WTC11 (cell line): ENCODE results near the gene TIMELESS.

ENCODE experiments used
- ATF2 ChIP-seq: sonication (generic); formaldehyde crosslinking; IDR thresholded peaks from 2 replicates; pipeline ENCODE4 v1.8.1; 2022; ENCODE audit warnings: low read depth, missing genetic modification reagents, borderline replicate concordance
- CTCF ChIP-seq: fragments of 200-600 bp; IDR thresholded peaks from 2 replicates; pipeline ENCODE4 v1.8.0; 2022; ENCODE audit warnings: antibody characterized with exemption
- ESRRA ChIP-seq: sonication (generic); formaldehyde crosslinking; IDR thresholded peaks from 2 replicates; pipeline ENCODE4 v1.8.1; 2022; ENCODE audit warnings: mild to moderate bottlenecking, missing genetic modification reagents, borderline replicate concordance
- JAZF1 ChIP-seq: fragments of 250-450 bp; sonication (Bioruptor Pico); IDR thresholded peaks from 2 replicates; pipeline ENCODE4 v1.9.0; 2021; ENCODE audit warnings: moderate library complexity, mild to moderate bottlenecking, inconsistent platforms
- JUN ChIP-seq: sonication (generic); formaldehyde crosslinking; IDR thresholded peaks from 2 replicates; pipeline ENCODE4 v1.8.0; 2023; ENCODE audit warnings: mild to moderate bottlenecking, missing genetic modification reagents
- ZNF121 ChIP-seq: sonication (generic); formaldehyde crosslinking; IDR thresholded peaks from 2 replicates; pipeline ENCODE4 v1.8.0; 2023; ENCODE audit warnings: missing genetic modification reagents
- ZNF671 ChIP-seq: fragments of 250-450 bp; sonication (Bioruptor Pico); IDR thresholded peaks from 2 replicates; pipeline ENCODE4 v1.8.0; 2021; ENCODE audit warnings: mild to moderate bottlenecking

- TF ChIP-seq JAZF1 (CRISPR knock-in tag) (no peak), ZNF671 (no peak), JUN (CRISPR knock-in tag) (no peak), CTCF (no peak), ATF2 (CRISPR knock-in tag) (no peak), ZNF121 (CRISPR knock-in tag) (no peak), ESRRA (CRISPR knock-in tag) (no peak)
Observed at GRCh38 chr12:56474389-56474788, 25.2 kb upstream of the TIMELESS start.
